Measurements from ENCODE around the gene CKMT1A.

GRCh38 chr15:43648649-43649429 is 44.8 kb upstream of the CKMT1A start, which contains the start of gene CATSPER2:
- TF ChIP-seq ZNF217 (IDR thresholded peaks at IDR 0.05): no peak
- TF ChIP-seq ZBTB33 (IDR thresholded peaks at IDR 0.05): no peak
- no peak for TF ChIP-seq TAF1 (IDR thresholded peaks at IDR 0.05; ENCODE audit: borderline replicate concordance, low read depth, low read length)
- TF ChIP-seq CBX5 (IDR thresholded peaks at IDR 0.05; ENCODE audit: low read depth): no peak
- no peak for TF ChIP-seq EZH2 (IDR thresholded peaks at IDR 0.05; ENCODE audit: borderline replicate concordance, control insufficient read depth, low read depth, low read length)
- no peak for TF ChIP-seq POLR2A (IDR thresholded peaks at IDR 0.05; ENCODE audit: low read depth, low read length)
- TF ChIP-seq KDM1A (IDR thresholded peaks at IDR 0.05; ENCODE audit: borderline replicate concordance): no peak
- no peak for TF ChIP-seq NR2C2 (IDR thresholded peaks at IDR 0.05; ENCODE audit: borderline replicate concordance, control insufficient read depth, insufficient read length, low read depth)
- TF ChIP-seq SP1 (IDR thresholded peaks at IDR 0.05; ENCODE audit: low read depth, low read length): no peak
- TF ChIP-seq ZNF384 (IDR thresholded peaks at IDR 0.05; ENCODE audit: borderline replicate concordance, low read depth, low read length): no peak
- TF ChIP-seq CTCF (IDR thresholded peaks at IDR 0.05 in 2 of 3, conservative IDR thresholded peaks at IDR 0.05 in 1 of 3; ENCODE audit: control insufficient read depth in 2 of 3, extremely low read depth in 1 of 3, insufficient read depth in 1 of 3, low read depth in 3 of 3, low read length in 3 of 3): no peak
- no peak for TF ChIP-seq EGR1 (IDR thresholded peaks at IDR 0.05; ENCODE audit: borderline replicate concordance in 1 of 2, low read depth in 2 of 2, low read length in 2 of 2)
